Kidney epithelial cell (primary cell): ENCODE measurements around the gene SIAH3. TPM values are rescaled to one million over a fixed set of nuclear protein-coding genes. Genes with fewer than 3 reads are reported as not detected.
A peak's percentile ranks its signal among the peaks of the same experiment; 100 is the strongest.
"Not testable (repeated sequence)": the region's sequence is repeated elsewhere in the genome, so short reads cannot be mapped to it uniquely, and the experiment has no call there.

Experiments
- DNase-seq: peaks from one replicate; pipeline ENCODE4 v3.0.0-alpha.2; 2010; ENCODE audit warnings: low read depth
- H3K27me3 ChIP-seq: 2 replicates; pipeline ENCODE4 v1.6.0; 2011; ENCODE audit warnings: low read length; ENCODE audit not compliant: control insufficient read depth, insufficient read depth
- H3K36me3 ChIP-seq: 2 replicates; pipeline ENCODE4 v1.5.1; 2011; ENCODE audit warnings: low read length; ENCODE audit not compliant: control insufficient read depth, insufficient read depth
- H3K4me3 ChIP-seq: 2 replicates; pipeline ENCODE4 v1.5.1; 2011; ENCODE audit warnings: low read depth, mild to moderate bottlenecking, control low read depth, low read length
- CTCF ChIP-seq: IDR thresholded peaks from 2 replicates; pipeline ENCODE4 v1.5.1; 2011; ENCODE audit warnings: mild to moderate bottlenecking, moderate library complexity, low read length, control low read depth, inconsistent platforms; ENCODE audit not compliant: insufficient read depth, poor library complexity, severe bottlenecking
- total RNA-seq: library from RNA; depleted of rRNA; stranded (reverse); fragments of >200 nt; gene quantifications from 2 replicates; pipeline ENCODE4 v1.2.3, GENCODE V29; 2015

SIAH3 gene
- total RNA-seq, 1 donor from 2014 or later = 0.13 TPM

DNA sequence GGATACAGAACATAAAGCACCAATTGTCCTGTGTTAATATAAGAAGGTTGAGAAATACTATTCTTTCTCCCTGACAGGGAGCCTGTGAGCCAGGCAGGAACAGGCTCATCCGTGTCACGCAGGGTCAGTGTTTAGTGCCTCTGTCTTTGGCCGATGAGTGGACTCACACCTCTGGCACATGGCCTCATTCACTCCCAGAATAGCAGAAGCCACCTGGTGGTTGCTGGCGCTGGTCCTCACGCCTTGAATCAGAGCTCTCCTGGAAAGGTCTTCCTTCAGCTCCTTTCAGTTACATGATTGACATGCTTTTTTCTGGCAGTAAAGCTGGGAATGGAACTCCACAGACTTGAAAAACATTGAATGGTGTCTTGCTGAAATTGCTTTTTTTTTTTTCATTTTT lies 28.1 kb upstream of the SIAH3 start:
- no peak for DNase-seq
- Histone ChIP-seq H3K27me3 (no peaks in the 10 kb centered on the region), H3K36me3 (no peaks in the 10 kb centered on the region), H3K4me3 (no peak overlapping the region)
- TF ChIP-seq CTCF = peak; percentile 56

DNA sequence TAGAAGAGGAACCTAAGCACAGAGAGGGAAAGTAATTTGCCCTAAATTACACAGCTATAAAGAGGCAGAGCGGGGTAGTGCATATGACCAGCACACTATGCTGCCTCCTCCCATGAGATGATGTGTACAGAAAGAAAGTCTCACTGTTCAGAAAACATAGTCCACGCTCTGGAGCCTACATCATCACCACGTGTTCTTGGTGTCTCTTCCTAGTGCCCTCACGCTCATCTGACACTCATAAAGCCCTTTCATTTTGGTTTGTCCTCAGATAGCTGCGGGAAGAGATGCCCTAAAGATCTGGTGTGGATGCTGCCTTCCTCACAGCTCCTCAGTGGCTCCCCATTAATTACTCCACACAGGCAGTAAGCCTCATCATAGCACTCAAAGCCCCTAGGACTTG lies 27.4 kb upstream of the SIAH3 start:
- H3K36me3 ChIP-seq = no peaks in the 10 kb centered on the region
- no peak overlapping the region for H3K4me3 ChIP-seq
- TF ChIP-seq CTCF = no peak
- H3K27me3 ChIP-seq = no peaks in the 10 kb centered on the region
- no peak for DNase-seq

DNA sequence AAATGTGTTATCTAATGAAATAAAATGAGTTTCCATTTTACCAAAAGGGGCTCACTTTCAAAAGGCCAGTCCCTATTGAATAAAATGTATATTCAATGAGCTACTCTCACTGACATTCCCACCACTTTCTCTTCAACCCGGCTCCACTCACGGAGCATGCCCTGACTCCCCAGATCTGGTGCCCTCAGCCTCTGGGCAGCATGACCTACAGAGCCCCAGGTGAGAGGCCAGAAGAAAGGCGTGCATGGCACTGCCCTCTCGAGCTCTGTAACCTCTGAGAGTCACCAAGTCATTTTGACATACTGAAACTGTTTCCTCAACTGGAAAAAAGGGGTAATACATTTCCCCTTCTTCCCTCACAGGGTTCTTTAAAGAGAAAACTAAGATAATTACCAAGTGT lies 25.2 kb upstream of the SIAH3 start:
- no peak overlapping the region for H3K4me3 ChIP-seq
- H3K36me3 ChIP-seq = no peaks in the 10 kb centered on the region
- no peaks in the 10 kb centered on the region for H3K27me3 ChIP-seq
- no peak for DNase-seq
- no peak for TF ChIP-seq CTCF

- DNase-seq = no peak
- TF ChIP-seq CTCF = no peak
- Histone ChIP-seq H3K36me3 (no peaks in the 10 kb centered on the region), H3K4me3 (no peak overlapping the region), H3K27me3 (no peaks in the 10 kb centered on the region)
Observed at GRCh38 chr13:45875951-45876350, 24.4 kb upstream of the SIAH3 start.

- Histone ChIP-seq H3K4me3 (no peak overlapping the region), H3K27me3 (no peaks in the 10 kb centered on the region), H3K36me3 (no peaks in the 10 kb centered on the region)
- TF ChIP-seq CTCF = no peak
- DNase-seq = peak; percentile 72
Observed at GRCh38 chr13:45873491-45874325, 22.2 kb upstream of the SIAH3 start.

DNA sequence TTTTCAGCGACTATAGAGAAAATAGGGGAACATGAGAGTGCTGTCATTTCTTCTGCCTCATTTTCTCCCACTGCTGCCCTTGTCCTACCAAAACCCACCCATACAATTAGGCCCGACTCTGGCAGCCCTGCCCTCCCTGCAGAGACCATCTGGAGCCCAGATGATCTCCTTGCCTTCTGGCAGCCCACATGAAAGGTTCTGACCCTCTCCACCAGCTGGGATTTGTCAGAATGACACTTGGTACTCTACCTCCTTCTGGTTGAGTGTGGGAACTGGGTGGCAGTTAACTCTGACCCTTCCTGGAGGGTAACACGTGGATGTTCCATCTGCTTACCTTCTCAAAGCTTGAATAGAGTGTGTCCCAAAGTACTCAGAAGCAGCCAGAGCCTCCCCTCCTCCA lies 21.0 kb upstream of the SIAH3 start:
- no peak for DNase-seq
- no peak for TF ChIP-seq CTCF
- Histone ChIP-seq H3K4me3 (no peak overlapping the region), H3K36me3 (no peaks in the 10 kb centered on the region), H3K27me3 (no peaks in the 10 kb centered on the region)

- not testable (repeated sequence) for H3K36me3 ChIP-seq, H3K27me3 ChIP-seq, DNase-seq, H3K4me3 ChIP-seq
Observed at GRCh38 chr13:45871201-45871600, 19.6 kb upstream of the SIAH3 start.
